SW480 (cell line): Measurements from ENCODE around the gene SSH2.

Experiments
- DNase-seq: peaks from one replicate; pipeline ENCODE4 v3.0.0-alpha.2; 2016; ENCODE audit warnings: low spot score

SSH2 gene

GRCh38 chr17:29589524-29590410 is 340.3 kb downstream of the SSH2 start, which contains the start of gene GIT1:
Gene GIT1, minus strand, starts transcription at chr17:29589648. Its CDS starts 270 bp downstream, at chr17:29589378.
- peak; percentile 80 for DNase-seq

GRCh38 chr17:29588562-29589411 is 341.2 kb downstream of the SSH2 start:
- DNase-seq: peak; percentile 35

GRCh38 chr17:29588017-29588561 is 341.9 kb downstream of the SSH2 start:
- no peak for DNase-seq

- DNase-seq: no peak
These were observed 342.4 kb downstream of the SSH2 start for GRCh38 chr17:29587591-29587990.

GRCh38 chr17:29586676-29587469 is 343.2 kb downstream of the SSH2 start:
- no peak for DNase-seq

- DNase-seq: no peak
These were observed 344.8 kb downstream of the SSH2 start for GRCh38 chr17:29585080-29585751.

GRCh38 chr17:29584452-29585079 is 345.5 kb downstream of the SSH2 start:
- DNase-seq: no peak

GRCh38 chr17:29583324-29584248 is 346.4 kb downstream of the SSH2 start:
- DNase-seq: no peak

GRCh38 chr17:29582772-29583171 is 347.3 kb downstream of the SSH2 start:
- DNase-seq: no peak

GRCh38 chr17:29582254-29582765 is 347.7 kb downstream of the SSH2 start:
- DNase-seq: no peak

- DNase-seq: no peak
These were observed 348.3 kb downstream of the SSH2 start for GRCh38 chr17:29581583-29582253.

GRCh38 chr17:29579866-29580771 is 349.9 kb downstream of the SSH2 start:
- DNase-seq: peak; percentile 76

GRCh38 chr17:29578626-29579485 is 351.2 kb downstream of the SSH2 start:
- DNase-seq: no peak

GRCh38 chr17:29577385-29578211 is 352.4 kb downstream of the SSH2 start:
- no peak for DNase-seq

GRCh38 chr17:29577001-29577370 is 353.0 kb downstream of the SSH2 start:
- no peak for DNase-seq
